H1 (cell line): Measurements from ENCODE around the gene NPIPB8.

Experiments
- ASH2L ChIP-seq: fragments of 200-600, 300-600 bp; sonication (generic); IDR thresholded peaks from one replicate; pipeline ENCODE4 v1.7.1; 2017; ENCODE audit warnings: low read length
- BCL11A ChIP-seq, 2 experiments: IDR thresholded peaks; one replicate each; pipeline ENCODE4 v1.6.1; 2011; ENCODE audit warnings: low read depth in 2 of 2, low read length in 2 of 2, mild to moderate bottlenecking in 2 of 2
- EP300 ChIP-seq, 2 experiments: IDR thresholded peaks; 1 replicate in 1 of 2; 2 replicates in 1 of 2; pipeline ENCODE4 v1.6.1; 2011 to 2012; ENCODE audit warnings: low read depth in 2 of 2, low read length in 2 of 2, mild to moderate bottlenecking in 2 of 2, borderline replicate concordance in 1 of 2, inconsistent platforms in 1 of 2, moderate library complexity in 1 of 2
- EZH2 ChIP-seq: fragments of 200-600 bp; sonication (generic); IDR thresholded peaks from 2 replicates; pipeline ENCODE4 v1.7.1; 2012; ENCODE audit warnings: low read depth, mild to moderate bottlenecking, moderate library complexity, low read length, inconsistent platforms; ENCODE audit not compliant: severe bottlenecking
- PHF8 ChIP-seq: fragments of 200-600 bp; sonication (generic); conservative IDR thresholded peaks from 2 replicates; pipeline ENCODE4 v1.7.1; 2012; ENCODE audit warnings: low read depth, mild to moderate bottlenecking, inconsistent platforms, low read length, moderate library complexity
- POLR2AphosphoS5 ChIP-seq: IDR thresholded peaks from 2 replicates; pipeline ENCODE4 v1.6.1; 2011; ENCODE audit warnings: low read depth, low read length
- SP1 ChIP-seq: IDR thresholded peaks from 2 replicates; pipeline ENCODE4 v1.6.1; 2011; ENCODE audit warnings: low read depth, low read length
- YY1 ChIP-seq: IDR thresholded peaks from 2 replicates; pipeline ENCODE4 v1.6.1; 2011; ENCODE audit warnings: low read depth, mild to moderate bottlenecking, low read length
- TF ChIP-seq, protein P1 (sequence below), 3 experiments: IDR thresholded peaks; 1 replicate in 2 of 3; 2 replicates in 1 of 3; pipeline versions ENCODE4 v1.5.1 to v1.6.1; 2011; ENCODE audit warnings: low read length in 3 of 3, mild to moderate bottlenecking in 3 of 3, inconsistent platforms in 2 of 3, low read depth in 1 of 3, moderate library complexity in 1 of 3; ENCODE audit not compliant: insufficient read depth in 1 of 3; ENCODE audit errors: control extremely low read depth in 1 of 3

DNA sequence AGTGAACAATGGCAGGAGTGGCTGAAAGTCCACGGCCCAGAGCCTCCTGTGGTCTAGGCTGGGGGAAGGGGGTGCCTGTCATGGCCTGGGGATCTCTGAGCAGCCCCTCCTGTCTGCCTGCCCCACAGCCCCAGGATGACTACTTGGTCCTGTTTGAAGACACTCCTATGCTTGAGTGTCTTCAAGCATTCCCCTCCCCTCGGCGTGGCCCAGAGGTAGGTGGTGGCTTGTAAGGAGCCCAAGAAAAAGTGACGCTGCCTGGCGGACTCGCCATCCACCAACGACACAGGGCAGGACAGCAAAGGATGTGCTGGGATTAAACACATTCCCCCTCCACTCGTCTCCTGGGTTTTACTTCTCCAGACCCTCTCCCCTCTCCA lies 33.7 kb upstream of the NPIPB8 start:
- no peak for TF ChIP-seq PHF8
- TF ChIP-seq, protein P1, sequence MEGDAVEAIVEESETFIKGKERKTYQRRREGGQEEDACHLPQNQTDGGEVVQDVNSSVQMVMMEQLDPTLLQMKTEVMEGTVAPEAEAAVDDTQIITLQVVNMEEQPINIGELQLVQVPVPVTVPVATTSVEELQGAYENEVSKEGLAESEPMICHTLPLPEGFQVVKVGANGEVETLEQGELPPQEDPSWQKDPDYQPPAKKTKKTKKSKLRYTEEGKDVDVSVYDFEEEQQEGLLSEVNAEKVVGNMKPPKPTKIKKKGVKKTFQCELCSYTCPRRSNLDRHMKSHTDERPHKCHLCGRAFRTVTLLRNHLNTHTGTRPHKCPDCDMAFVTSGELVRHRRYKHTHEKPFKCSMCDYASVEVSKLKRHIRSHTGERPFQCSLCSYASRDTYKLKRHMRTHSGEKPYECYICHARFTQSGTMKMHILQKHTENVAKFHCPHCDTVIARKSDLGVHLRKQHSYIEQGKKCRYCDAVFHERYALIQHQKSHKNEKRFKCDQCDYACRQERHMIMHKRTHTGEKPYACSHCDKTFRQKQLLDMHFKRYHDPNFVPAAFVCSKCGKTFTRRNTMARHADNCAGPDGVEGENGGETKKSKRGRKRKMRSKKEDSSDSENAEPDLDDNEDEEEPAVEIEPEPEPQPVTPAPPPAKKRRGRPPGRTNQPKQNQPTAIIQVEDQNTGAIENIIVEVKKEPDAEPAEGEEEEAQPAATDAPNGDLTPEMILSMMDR (IDR thresholded peaks at IDR 0.05; ENCODE audit: control extremely low read depth in 1 of 3, insufficient read depth in 1 of 3, low read depth in 1 of 3, low read length in 3 of 3) = no peak
- no peak for TF ChIP-seq EZH2
- TF ChIP-seq EP300 (IDR thresholded peaks at IDR 0.05; ENCODE audit: borderline replicate concordance in 1 of 2, low read depth in 2 of 2, low read length in 2 of 2) = no peak
- no peak for TF ChIP-seq ASH2L
- TF ChIP-seq POLR2AphosphoS5 = no peak
- TF ChIP-seq YY1 = no peak
- no peak for TF ChIP-seq SP1
- no peak for TF ChIP-seq BCL11A (IDR thresholded peaks at IDR 0.05; ENCODE audit: low read depth in 2 of 2, low read length in 2 of 2)
